Lower lobe of right lung (tissue), 2 donors: Measurements from ENCODE around the gene VRK3. TPM values are rescaled to one million over a fixed set of nuclear protein-coding genes. Genes with fewer than 3 reads are reported as not detected.

Experiments used
- ATAC-seq, 2 donors: fragments of 200-7000 bp; cut with Tn5 transposase; one replicate each; pipeline ENCODE4 v1.9.1; 2020 to 2022; ENCODE audit warnings: mild to moderate bottlenecking in 2 of 2, moderate library complexity in 2 of 2
- DNase-seq: peaks from one replicate; pipeline ENCODE4 v3.0.0-alpha.2; 2020
- H3K27ac ChIP-seq: fragments of 200-600 bp; one replicate; pipeline ENCODE4 v1.8.0; 2022
- H3K27me3 ChIP-seq: fragments of 200-600 bp; one replicate; pipeline ENCODE4 v1.8.0; 2022; ENCODE audit warnings: low read depth
- H3K36me3 ChIP-seq: fragments of 200-600 bp; one replicate; pipeline ENCODE4 v1.8.0; 2022; ENCODE audit warnings: mild to moderate bottlenecking
- H3K4me1 ChIP-seq: fragments of 200-600 bp; one replicate; pipeline ENCODE4 v1.8.0; 2022
- H3K4me3 ChIP-seq: fragments of 200-600 bp; one replicate; pipeline ENCODE4 v1.8.0; 2022; ENCODE audit warnings: mild to moderate bottlenecking
- H3K9me3 ChIP-seq: fragments of 200-600 bp; one replicate; pipeline ENCODE4 v1.8.0; 2022
- CTCF ChIP-seq: fragments of 200-600 bp; IDR thresholded peaks from one replicate; pipeline ENCODE4 v1.8.0; 2022; ENCODE audit warnings: antibody characterized with exemption, mild to moderate bottlenecking
- intact Hi-C: fragments of 100-400 bp; cut with DNase I; formaldehyde crosslinking; loops from one replicate; pipeline ENCODE4 v1.11.0; 2022
- total RNA-seq: library from RNA; stranded (reverse); fragmentation: NEBNext Ultra II Directional; extraction: Animal tissue kit (Norgen Biotek cat#: 25700); gene quantifications from one replicate; pipeline ENCODE4 v1.2.1, GENCODE V29; 2021
- donor health status: DM: no; HTN: yes; CAD: no; lungs with severe emphysema.

Gene VRK3
- total RNA-seq, 1 donor from 2014 or later: 47.1 TPM

DNA sequence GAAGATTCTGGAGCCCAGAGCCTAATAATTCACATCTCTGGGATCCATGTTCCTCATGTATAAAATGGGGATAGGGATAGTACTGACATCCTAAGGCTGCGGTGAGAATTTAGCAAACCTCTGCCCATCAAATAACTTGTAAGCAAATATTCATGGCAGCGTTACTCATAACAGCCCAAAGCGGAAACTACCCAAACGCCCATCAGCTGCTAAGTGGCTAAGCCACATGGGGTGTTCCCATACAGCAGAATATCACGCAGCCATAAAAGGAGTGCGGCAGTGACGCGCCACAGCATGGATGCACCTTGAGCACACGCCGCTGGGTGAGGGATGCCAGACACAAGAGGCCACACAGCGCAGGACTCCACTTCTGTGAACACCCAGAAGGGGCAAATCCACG is 19.7 kb downstream of the VRK3 start:
- Histone ChIP-seq H3K27ac (no peak overlapping the region), H3K9me3 (no peaks in the 10 kb centered on the region), H3K4me3 (no peak overlapping the region), H3K27me3 (no peaks in the 10 kb centered on the region), H3K4me1 (peaks cover 13% of the 10 kb centered on the region), H3K36me3 (peaks cover 97% of the 10 kb centered on the region)
- DNase-seq: no peak
- no peak for TF ChIP-seq CTCF
- ATAC-seq: no peak
- intact Hi-C loops: no loop called here

GRCh38 chr19:50003810-50004419 is 21.3 kb downstream of the VRK3 start:
- Histone ChIP-seq H3K4me3 (no peak overlapping the region), H3K4me1 (peaks cover 13% of the 10 kb centered on the region), H3K27ac (no peak overlapping the region), H3K27me3 (no peaks in the 10 kb centered on the region), H3K9me3 (no peaks in the 10 kb centered on the region), H3K36me3 (peaks cover 100% of the 10 kb centered on the region)
- ATAC-seq: peak; percentile 36 to 49
- no peak for TF ChIP-seq CTCF
- intact Hi-C loops: no loop called here
- no peak for DNase-seq

GRCh38 chr19:50003254-50003788 is 21.9 kb downstream of the VRK3 start:
- TF ChIP-seq CTCF: no peak
- intact Hi-C loops: no loop called here
- no peak overlapping the region for H3K4me3 ChIP-seq
- no peak overlapping the region for H3K27ac ChIP-seq
- DNase-seq (no peak), ATAC-seq (peak in 1 of 2 donors; percentile 23)
- no peaks in the 10 kb centered on the region for H3K27me3 ChIP-seq
- peaks cover 100% of the 10 kb centered on the region for H3K36me3 ChIP-seq
- H3K9me3 ChIP-seq: no peaks in the 10 kb centered on the region
- H3K4me1 ChIP-seq: peaks cover 13% of the 10 kb centered on the region

DNA sequence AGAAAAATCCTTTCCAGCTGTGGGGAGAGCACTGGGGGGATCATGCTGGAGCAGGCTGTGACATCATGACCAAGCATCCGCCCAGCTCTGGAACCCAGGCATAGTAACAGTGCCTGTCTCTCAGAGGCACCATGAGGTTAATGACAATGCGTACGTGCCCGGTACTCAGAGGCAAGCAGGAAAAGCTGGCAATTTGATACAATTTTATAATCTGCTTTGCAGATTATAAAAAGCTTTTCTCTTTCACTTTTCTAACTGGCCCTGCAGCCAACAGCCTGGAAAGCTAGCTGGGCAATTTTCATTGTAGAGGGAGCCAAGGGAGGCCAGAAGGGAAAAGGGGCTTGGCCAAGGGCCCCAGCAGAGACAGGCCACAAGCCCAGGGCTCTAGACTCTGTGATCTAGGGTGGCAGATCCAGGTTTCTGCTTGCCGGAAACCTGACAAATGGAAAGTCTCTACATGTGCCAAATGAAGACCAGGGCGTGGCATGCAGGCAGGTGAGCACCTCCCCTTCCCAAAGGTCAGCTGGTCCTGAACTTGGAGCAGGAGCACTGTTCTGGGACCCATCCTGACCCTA is 22.7 kb downstream of the VRK3 start:
- Histone ChIP-seq H3K9me3 (no peaks in the 10 kb centered on the region), H3K36me3 (peaks cover 100% of the 10 kb centered on the region), H3K4me3 (no peak overlapping the region), H3K27ac (no peak overlapping the region), H3K4me1 (peaks cover 13% of the 10 kb centered on the region), H3K27me3 (no peaks in the 10 kb centered on the region)
- TF ChIP-seq CTCF: no peak
- DNase-seq (no peak), ATAC-seq (no peak)
- intact Hi-C loops: no loop called here

- H3K9me3 ChIP-seq: no peaks in the 10 kb centered on the region
- DNase-seq (no peak), ATAC-seq (no peak)
- TF ChIP-seq CTCF: no peak
- intact Hi-C loops: no loop called here
- no peak overlapping the region for H3K4me3 ChIP-seq
- H3K27ac ChIP-seq: no peak overlapping the region
- H3K27me3 ChIP-seq: no peaks in the 10 kb centered on the region
- H3K4me1 ChIP-seq: peaks cover 13% of the 10 kb centered on the region
- peaks cover 100% of the 10 kb centered on the region for H3K36me3 ChIP-seq
These were observed 23.4 kb downstream of the VRK3 start for GRCh38 chr19:50001775-50002174.
